Psoas muscle (tissue), 8 donors: ENCODE results near the gene CBFB. TPM values are rescaled to one million over a fixed set of nuclear protein-coding genes. Genes with fewer than 3 reads are reported as not detected.

Source experiments
- ATAC-seq, 4 donors: fragments of 200-7000 bp; cut with Tn5 transposase; one replicate each; pipeline ENCODE4 v1.9.1; 2020; ENCODE audit warnings: moderate library complexity in 3 of 4, mild to moderate bottlenecking in 2 of 4
- DNase-seq, 2 donors: peaks; one replicate each; pipeline ENCODE4 v3.0.0-alpha.2; 2020
- H3K27ac ChIP-seq: fragments of 200-600 bp; one replicate; pipeline ENCODE4 v1.8.0; 2022
- H3K27me3 ChIP-seq, 3 donors: fragments of 200-600 bp in 1 of 3; one replicate each; pipeline versions ENCODE4 v1.6.1 to v1.8.0; 2013 to 2022; ENCODE audit warnings: low read length in 2 of 3, mild to moderate bottlenecking in 2 of 3, moderate library complexity in 1 of 3; ENCODE audit not compliant: insufficient read depth in 3 of 3
- H3K36me3 ChIP-seq, 2 donors: fragments of 200-600 bp in 1 of 2; one replicate each; pipeline versions ENCODE4 v1.6.1 to v1.8.0; 2013 to 2022; ENCODE audit warnings: low read depth in 1 of 2, mild to moderate bottlenecking in 1 of 2, moderate library complexity in 1 of 2; ENCODE audit not compliant: insufficient read depth in 1 of 2
- H3K4me1 ChIP-seq: fragments of 200-600 bp; one replicate; pipeline ENCODE4 v1.8.0; 2022
- H3K4me3 ChIP-seq: fragments of 200-600 bp; one replicate; pipeline ENCODE4 v1.8.0; 2022; ENCODE audit warnings: mild to moderate bottlenecking
- H3K9me3 ChIP-seq: fragments of 200-600 bp; one replicate; pipeline ENCODE4 v1.8.0; 2022
- CTCF ChIP-seq: fragments of 200-600 bp; IDR thresholded peaks from one replicate; pipeline ENCODE4 v1.8.0; 2022; ENCODE audit warnings: antibody characterized with exemption
- WGBS, 3 donors: extraction: QIAGEN DNeasy Blood & Tissue Kit; methylation state at CpG; one replicate each; pipeline versions ENCODE4 v1.1.6 to v1.1.7; 2013; 5-methylcytosine and 5-hydroxymethylcytosine counted together
- intact Hi-C, 2 donors: fragments of 100-400 bp; cut with DNase I; formaldehyde crosslinking; loops; one replicate each; pipeline versions ENCODE4 v1.11.0 to v1.14.2; 2022
- polyA plus RNA-seq, 3 donors: library from polyadenylated mRNA; stranded (reverse); fragments of 200-250 nt; gene quantifications; one replicate each; pipeline ENCODE4 v1.2.3, GENCODE V29; 2013
- total RNA-seq, 4 donors: library from RNA; stranded (reverse); fragmentation: NEBNext Ultra II Directional in 2 of 4; extraction: Animal tissue kit (Norgen Biotek cat#: 25700) in 2 of 4; gene quantifications; one replicate each; pipeline versions ENCODE4 v1.2.1 to v1.2.4, GENCODE V29; 2021 to 2023
- donor health status: healthy with polysubstance abuse.
- donor health status: DM: no; HTN: no; CAD: no; lungs with moderate emphysema.
- donor health status: Bipolar disorder and iron deficiency.
- donor health status: healthy.
- donor health status: DM: yes; HTN: yes; CAD: no.
- donor health status: DM: no; HTN: no; CAD: no.
- donor health status: DM: no; HTN: no; CAD: no.
- donor health status: DM: yes; HTN: yes; CAD: no.

The CBFB gene
- total and polyA plus RNA-seq, 7 donors, result 24.3 to 66.1 (median 51.4) TPM

DNA sequence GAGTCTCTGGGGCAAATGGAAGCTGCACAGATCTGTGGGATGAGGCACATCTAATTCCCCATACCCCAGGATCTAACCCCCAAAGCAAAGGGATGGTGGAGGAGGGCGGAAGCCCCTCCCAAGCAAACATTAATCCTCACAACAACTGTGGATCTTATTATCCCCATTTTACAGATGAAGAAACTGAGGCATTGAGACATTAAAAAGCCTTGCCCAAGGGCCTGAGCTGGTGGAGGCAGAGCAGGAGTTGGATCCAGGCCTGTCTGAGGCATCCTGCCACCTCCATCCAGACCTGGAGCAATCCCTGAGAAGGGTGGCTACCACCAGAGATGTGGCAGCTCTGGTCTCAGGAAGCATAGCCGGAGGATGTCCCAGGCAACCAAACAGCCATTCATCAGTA, 17.7 kb upstream of the CBFB start:
- intact Hi-C loops, result loop anchor here in 1 of 2 donors (10.0 kb wide), 1 partner anchor 94 kb away; the partner anchor contains the start of gene PHAF1
- no peak for ATAC-seq
- no peak for DNase-seq
- no peak for TF ChIP-seq CTCF
- 95 to 98% (median 97%) methylated on average over 2 of the region's 2 CpGs for WGBS, 3 donors
- Histone ChIP-seq H3K27me3 (no peaks in the 10 kb centered on the region), H3K4me1 (peaks cover 9% of the 10 kb centered on the region), H3K27ac (no peak overlapping the region), H3K36me3 (no peaks in the 10 kb centered on the region), H3K9me3 (no peaks in the 10 kb centered on the region), H3K4me3 (no peak overlapping the region)

DNA sequence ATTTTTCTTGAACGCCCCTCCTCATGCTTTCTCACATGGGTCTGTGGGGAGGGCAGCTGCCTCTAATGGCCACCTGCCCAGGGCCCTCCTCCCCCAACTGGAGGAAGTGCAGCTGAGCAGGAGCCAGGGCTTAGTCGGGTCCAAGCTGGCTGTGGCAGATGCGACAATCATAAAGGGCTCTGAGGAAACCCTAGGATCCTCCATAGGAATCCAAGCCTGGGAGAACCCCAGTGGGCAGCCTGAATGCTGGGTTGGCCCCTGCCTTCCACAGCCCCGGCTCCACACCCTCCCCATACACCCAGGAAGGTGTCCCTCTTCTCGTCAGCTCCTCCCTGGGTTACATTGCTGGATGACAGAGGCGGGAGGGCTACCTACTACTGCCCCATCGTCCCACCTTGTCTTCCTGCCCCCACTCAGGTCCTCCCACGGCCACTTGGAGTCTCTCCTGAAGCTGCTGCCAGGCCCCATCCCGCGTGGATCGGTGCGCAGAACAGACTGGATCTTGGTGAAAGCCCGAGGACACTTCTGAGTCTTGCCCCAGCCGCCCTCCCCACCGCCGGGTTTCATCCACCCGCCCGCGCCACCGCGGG, 15.6 kb upstream of the CBFB start:
- Histone ChIP-seq H3K36me3 (no peaks in the 10 kb centered on the region), H3K4me1 (peaks cover 9% of the 10 kb centered on the region), H3K4me3 (peak overlapping the region; percentile 74), H3K9me3 (no peaks in the 10 kb centered on the region), H3K27ac (peak overlapping the region; percentile 58), H3K27me3 (no peaks in the 10 kb centered on the region)
- no peak for ATAC-seq
- WGBS, 3 donors, result 3 to 6% (median 5%) methylated on average over 21 of the region's 21 CpGs
- DNase-seq, result no peak
- intact Hi-C loops, result loop anchor here in 1 of 2 donors (10.0 kb wide), 1 partner anchor 91 kb away; the partner anchor contains the start of gene PHAF1
- TF ChIP-seq CTCF, result no peak

GRCh38 chr16:67013823-67014633, 14.9 kb upstream of the CBFB start:
- Histone ChIP-seq H3K9me3 (no peaks in the 10 kb centered on the region), H3K27ac (peak overlapping the region; percentile 58), H3K4me1 (peaks cover 9% of the 10 kb centered on the region), H3K4me3 (peak overlapping the region; percentile 74), H3K36me3 (no peaks in the 10 kb centered on the region), H3K27me3 (no peaks in the 10 kb centered on the region)
- 2 to 4% (median 2%) methylated on average over 46 to 70 of the region's 70 CpGs for WGBS, 3 donors
- peak; percentile 73 to 85 (median 75) for ATAC-seq
- peak; percentile 85 to 92 for DNase-seq
- intact Hi-C loops, result loop anchor here in 1 of 2 donors (10.0 kb wide), 1 partner anchor 91 kb away; the partner anchor contains the start of gene PHAF1
- peak; percentile 26 for TF ChIP-seq CTCF

- DNase-seq (no peak), ATAC-seq (no peak)
- H3K36me3 ChIP-seq, result no peaks in the 10 kb centered on the region
- peak overlapping the region; percentile 74 for H3K4me3 ChIP-seq
- TF ChIP-seq CTCF, result no peak
- peak overlapping the region; percentile 58 for H3K27ac ChIP-seq
- intact Hi-C loops, result loop anchor here (5.0 to 10.0 kb wide), 3 partner anchors 88 to 143 kb away; partner anchors contain the start of genes FBXL8 (in 1 of the 2), PHAF1 (in 1 of the 2) and TRADD (in 1 of the 2)
- 44 to 57% (median 57%) methylated on average over 6 of the region's 6 CpGs for WGBS, 3 donors
- H3K4me1 ChIP-seq, result peaks cover 9% of the 10 kb centered on the region
- H3K27me3 ChIP-seq, result no peaks in the 10 kb centered on the region
- no peaks in the 10 kb centered on the region for H3K9me3 ChIP-seq
Observed at GRCh38 chr16:67014634-67015312, 14.2 kb upstream of the CBFB start.
